Lower lobe of right lung (tissue), 2 donors: ENCODE results near the gene GLI1. TPM values are rescaled to one million over a fixed set of nuclear protein-coding genes. Genes with fewer than 3 reads are reported as not detected.
A peak's percentile ranks its signal among the peaks of the same experiment; 100 is the strongest.

Experiments
- ATAC-seq, 2 donors: fragments of 200-7000 bp; cut with Tn5 transposase; one replicate each; pipeline ENCODE4 v1.9.1; 2020 to 2022; ENCODE audit warnings: mild to moderate bottlenecking in 2 of 2, moderate library complexity in 2 of 2
- DNase-seq: peaks from one replicate; pipeline ENCODE4 v3.0.0-alpha.2; 2020
- H3K27ac ChIP-seq: fragments of 200-600 bp; one replicate; pipeline ENCODE4 v1.8.0; 2022
- H3K27me3 ChIP-seq: fragments of 200-600 bp; one replicate; pipeline ENCODE4 v1.8.0; 2022; ENCODE audit warnings: low read depth
- H3K36me3 ChIP-seq: fragments of 200-600 bp; one replicate; pipeline ENCODE4 v1.8.0; 2022; ENCODE audit warnings: mild to moderate bottlenecking
- H3K4me1 ChIP-seq: fragments of 200-600 bp; one replicate; pipeline ENCODE4 v1.8.0; 2022
- H3K4me3 ChIP-seq: fragments of 200-600 bp; one replicate; pipeline ENCODE4 v1.8.0; 2022; ENCODE audit warnings: mild to moderate bottlenecking
- H3K9me3 ChIP-seq: fragments of 200-600 bp; one replicate; pipeline ENCODE4 v1.8.0; 2022
- intact Hi-C: fragments of 100-400 bp; cut with DNase I; formaldehyde crosslinking; loops from one replicate; pipeline ENCODE4 v1.11.0; 2022
- total RNA-seq: library from RNA; stranded (reverse); fragmentation: NEBNext Ultra II Directional; extraction: Animal tissue kit (Norgen Biotek cat#: 25700); gene quantifications from one replicate; pipeline ENCODE4 v1.2.1, GENCODE V29; 2021
- TF ChIP-seq, protein P1 (sequence below): fragments of 200-600 bp; IDR thresholded peaks from one replicate; pipeline ENCODE4 v1.8.0; 2022; ENCODE audit warnings: antibody characterized with exemption, mild to moderate bottlenecking
- donor health status: DM: no; HTN: yes; CAD: no; lungs with severe emphysema.

The GLI1 gene
- total RNA-seq, 1 donor from 2014 or later, result 0.21 TPM

DNA sequence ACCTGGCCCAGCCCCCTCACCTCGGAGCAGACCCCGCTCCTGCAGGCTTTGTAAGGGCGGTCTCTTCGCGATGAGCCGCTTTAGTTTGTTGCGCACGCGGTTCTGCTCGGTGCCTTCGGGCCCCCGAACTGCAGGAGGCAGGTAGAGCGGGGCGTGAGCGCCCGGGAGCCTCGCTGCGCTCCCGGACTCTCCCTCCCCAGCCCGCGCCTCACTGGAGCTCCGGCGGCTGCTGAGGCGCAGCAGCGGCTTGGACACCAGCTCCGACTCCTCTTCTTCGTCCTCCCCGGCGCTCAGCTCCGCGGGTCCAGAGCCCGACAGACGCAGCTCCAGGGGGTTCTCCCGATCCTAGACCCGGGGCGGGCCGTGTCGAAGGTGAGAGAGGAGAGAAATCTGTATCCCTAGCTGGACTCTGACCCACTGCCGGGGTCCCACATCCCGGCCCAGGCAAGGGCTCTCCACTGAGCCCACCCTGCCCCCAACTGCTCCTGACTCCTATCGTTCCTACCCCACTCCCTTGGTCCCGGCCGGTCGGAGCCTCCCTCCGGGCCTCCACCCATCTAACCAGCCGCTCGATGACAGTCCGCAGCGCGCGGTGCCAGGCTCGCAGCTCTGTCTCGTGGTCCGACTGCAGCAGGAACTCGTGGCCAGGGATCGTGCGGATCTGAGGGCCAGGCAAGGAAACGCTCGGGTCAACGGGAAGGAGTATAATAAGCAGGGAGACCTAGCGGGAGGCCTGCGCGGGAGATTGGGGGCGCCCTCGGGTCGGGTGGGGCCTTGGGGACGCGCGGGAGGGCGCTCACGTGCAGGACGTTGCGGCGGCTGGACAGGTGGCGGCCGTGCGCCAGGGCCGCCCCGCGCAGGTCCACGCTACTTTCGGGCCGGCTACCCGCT, 15.9 kb downstream of the GLI1 start:
- Histone ChIP-seq H3K4me3 (peak overlapping the region; percentile 57), H3K9me3 (no peaks in the 10 kb centered on the region), H3K27ac (peak overlapping the region; percentile 78), H3K4me1 (peaks cover 34% of the 10 kb centered on the region), H3K27me3 (peaks cover 36% of the 10 kb centered on the region), H3K36me3 (peaks cover 3% of the 10 kb centered on the region)
- DNase-seq (no peak), ATAC-seq (peak; percentile 27 to 31)
- intact Hi-C loops, result no loop called here
- TF ChIP-seq, protein P1, sequence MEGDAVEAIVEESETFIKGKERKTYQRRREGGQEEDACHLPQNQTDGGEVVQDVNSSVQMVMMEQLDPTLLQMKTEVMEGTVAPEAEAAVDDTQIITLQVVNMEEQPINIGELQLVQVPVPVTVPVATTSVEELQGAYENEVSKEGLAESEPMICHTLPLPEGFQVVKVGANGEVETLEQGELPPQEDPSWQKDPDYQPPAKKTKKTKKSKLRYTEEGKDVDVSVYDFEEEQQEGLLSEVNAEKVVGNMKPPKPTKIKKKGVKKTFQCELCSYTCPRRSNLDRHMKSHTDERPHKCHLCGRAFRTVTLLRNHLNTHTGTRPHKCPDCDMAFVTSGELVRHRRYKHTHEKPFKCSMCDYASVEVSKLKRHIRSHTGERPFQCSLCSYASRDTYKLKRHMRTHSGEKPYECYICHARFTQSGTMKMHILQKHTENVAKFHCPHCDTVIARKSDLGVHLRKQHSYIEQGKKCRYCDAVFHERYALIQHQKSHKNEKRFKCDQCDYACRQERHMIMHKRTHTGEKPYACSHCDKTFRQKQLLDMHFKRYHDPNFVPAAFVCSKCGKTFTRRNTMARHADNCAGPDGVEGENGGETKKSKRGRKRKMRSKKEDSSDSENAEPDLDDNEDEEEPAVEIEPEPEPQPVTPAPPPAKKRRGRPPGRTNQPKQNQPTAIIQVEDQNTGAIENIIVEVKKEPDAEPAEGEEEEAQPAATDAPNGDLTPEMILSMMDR, result no peak

DNA sequence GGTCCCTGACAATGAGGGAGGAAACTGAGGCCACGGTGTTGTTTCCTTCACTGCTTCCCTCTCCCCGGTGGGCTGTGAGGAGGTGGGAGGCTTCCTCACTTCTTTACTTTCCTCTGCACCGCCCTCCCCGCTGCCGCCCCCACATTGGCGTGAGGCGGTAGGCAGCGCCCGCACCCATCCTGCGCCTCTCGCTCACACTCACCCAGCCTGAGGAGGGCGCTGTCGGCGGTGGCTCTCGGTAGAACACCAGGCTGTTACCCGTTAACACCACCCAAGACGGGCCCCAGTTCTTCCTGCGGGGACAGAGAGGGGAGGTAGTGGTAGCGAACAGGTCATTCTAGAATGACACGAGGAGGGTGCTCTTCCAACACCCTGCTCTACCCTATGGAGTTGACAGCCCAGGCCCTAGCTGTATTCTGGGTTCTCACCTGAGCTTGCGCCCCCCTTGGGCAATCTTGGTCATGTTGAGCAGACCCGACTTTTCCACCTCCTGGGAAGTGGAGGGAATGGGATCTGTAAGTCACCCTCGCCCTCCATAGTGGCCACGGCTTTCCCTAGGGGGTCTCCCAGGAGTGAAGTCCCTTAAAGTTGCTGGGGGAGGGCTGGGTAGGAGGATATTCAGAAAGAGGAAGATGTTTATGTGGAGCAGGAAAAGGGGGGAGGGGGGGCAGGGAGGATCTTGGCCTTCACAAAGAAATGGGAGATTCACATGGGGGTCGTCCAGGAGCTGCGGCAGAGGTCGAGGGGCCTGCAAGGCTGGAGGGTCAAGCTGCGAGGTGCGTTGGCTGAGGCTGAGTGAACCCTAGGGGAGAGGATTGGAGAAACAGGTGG, 16.8 kb downstream of the GLI1 start:
- peak; percentile 25 to 62 for ATAC-seq
- TF ChIP-seq, protein P1, result peak; percentile 36
- H3K27me3 ChIP-seq, result peaks cover 36% of the 10 kb centered on the region
- H3K4me1 ChIP-seq, result peaks cover 37% of the 10 kb centered on the region
- peak overlapping the region; percentile 57 for H3K4me3 ChIP-seq
- peaks cover 3% of the 10 kb centered on the region for H3K36me3 ChIP-seq
- DNase-seq, result peak; percentile 77
- intact Hi-C loops, result no loop called here
- H3K27ac ChIP-seq, result peak overlapping the region; percentile 78
- no peaks in the 10 kb centered on the region for H3K9me3 ChIP-seq

- peak overlapping the region; percentile 57 for H3K4me3 ChIP-seq
- DNase-seq, result no peak
- H3K4me1 ChIP-seq, result peaks cover 37% of the 10 kb centered on the region
- H3K9me3 ChIP-seq, result no peaks in the 10 kb centered on the region
- ATAC-seq, result no peak
- intact Hi-C loops, result no loop called here
- TF ChIP-seq, protein P1, result no peak
- H3K36me3 ChIP-seq, result peaks cover 3% of the 10 kb centered on the region
- H3K27me3 ChIP-seq, result peaks cover 36% of the 10 kb centered on the region
- peak overlapping the region; percentile 78 for H3K27ac ChIP-seq
These were observed 17.6 kb downstream of the GLI1 start for GRCh38 chr12:57476993-57477709.

DNA sequence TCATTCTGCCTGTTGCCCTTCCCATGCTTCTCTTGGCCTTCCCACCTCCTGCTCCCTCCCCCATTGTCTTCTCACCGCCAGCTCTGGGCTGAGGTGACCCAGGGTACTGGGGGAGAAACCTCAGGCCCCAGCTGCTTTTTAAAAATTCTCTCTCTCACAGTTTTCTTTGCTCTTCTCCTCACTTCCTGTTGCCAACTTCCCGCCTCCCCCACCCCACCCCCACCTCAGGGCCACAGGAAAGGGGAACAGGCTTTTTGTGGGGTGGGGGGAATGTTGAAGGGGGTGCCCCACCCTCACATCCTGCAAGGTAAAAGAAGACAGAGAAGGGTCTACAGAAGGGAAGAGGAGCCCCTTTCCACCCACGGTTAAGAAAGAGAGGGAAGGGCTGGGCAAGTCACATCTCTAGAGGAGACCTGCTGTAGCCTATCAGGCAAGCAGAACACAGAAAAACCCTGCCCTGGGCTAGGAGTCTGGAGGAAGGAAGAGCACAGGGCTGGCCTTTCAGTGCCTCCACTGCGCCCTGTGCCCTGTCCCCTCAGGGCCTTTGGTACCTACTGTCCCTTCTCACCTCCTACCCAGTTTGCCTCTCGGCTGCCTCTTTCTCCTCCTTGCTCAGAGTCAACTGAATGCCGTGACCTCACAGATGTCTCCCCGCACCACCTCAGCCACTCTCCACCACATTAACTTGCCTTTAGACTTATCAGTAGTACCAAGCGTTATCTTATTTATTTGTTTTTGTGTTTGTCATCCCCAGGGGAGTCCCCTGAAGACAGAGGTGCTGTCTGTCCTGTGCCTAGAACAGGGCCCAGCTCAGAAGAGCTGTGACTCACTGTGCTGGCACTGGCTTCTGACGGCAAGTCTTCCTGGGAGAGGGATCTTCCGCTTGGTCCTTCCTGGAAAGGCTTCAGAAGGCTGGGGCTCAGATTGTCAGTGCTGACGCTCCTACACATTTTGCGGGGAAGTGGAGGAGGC, 18.4 kb downstream of the GLI1 start:
- H3K4me1 ChIP-seq, result peaks cover 37% of the 10 kb centered on the region
- peaks cover 3% of the 10 kb centered on the region for H3K36me3 ChIP-seq
- TF ChIP-seq, protein P1, result no peak
- H3K27me3 ChIP-seq, result peaks cover 36% of the 10 kb centered on the region
- ATAC-seq, result peak; percentile 44 to 59
- intact Hi-C loops, result no loop called here
- peak overlapping the region; percentile 57 for H3K4me3 ChIP-seq
- H3K27ac ChIP-seq, result peak overlapping the region; percentile 78
- H3K9me3 ChIP-seq, result no peaks in the 10 kb centered on the region
- no peak for DNase-seq
